B cell (primary cell): Measurements from ENCODE around the gene LMLN. TPM values are rescaled to one million over a fixed set of nuclear protein-coding genes. Genes with fewer than 3 reads are reported as not detected.

Experiments
- ATAC-seq: fragments of 200-7000 bp; cut with Tn5 transposase; one replicate; pipeline ENCODE4 v1.10.0; 2021; ENCODE audit warnings: low read depth, mild to moderate bottlenecking, moderate number of reproducible peaks, moderate library complexity
- CTCF ChIA-PET: fragments of 350-600 bp; sonication (Branson Sonifier 250); formaldehyde crosslinking; loops from one replicate; lab custom pipeline; 2021; ENCODE audit warnings: antibody characterized with exemption, inconsistent platforms; lab: Charles Lee
- POLR2A ChIA-PET: fragments of 350-600 bp; sonication (Branson Sonifier 250); formaldehyde crosslinking; loops from one replicate; lab custom pipeline; 2021; ENCODE audit warnings: antibody characterized with exemption; lab: Charles Lee
- DNase-seq: peaks from one replicate; pipeline ENCODE4 v3.0.0; 2013
- H2AFZ ChIP-seq: 2 replicates; pipeline ENCODE4 v1.6.1; 2012; ENCODE audit warnings: mild to moderate bottlenecking, low read depth, low read length; ENCODE audit not compliant: insufficient read depth, poor library complexity, severe bottlenecking
- H3K27ac ChIP-seq, 2 donors: 1 replicate in 1 of 2; 2 replicates in 1 of 2; pipeline ENCODE4 v1.5.1; 2012 to 2013; ENCODE audit warnings: low read length in 2 of 2, mild to moderate bottlenecking in 2 of 2, moderate library complexity in 1 of 2
- H3K27me3 ChIP-seq, 4 experiments: fragments of 200-600 bp in 1 of 4; sonication (generic) in 1 of 4; replicated peaks in 1 of 4; 1 replicate in 2 of 4; 2 replicates in 2 of 4; pipeline versions ENCODE4 v1.6.1 to v1.7.0; 2013 to 2016; ENCODE audit warnings: low read length in 3 of 4, mild to moderate bottlenecking in 2 of 4, mixed read lengths in 1 of 4, moderate library complexity in 1 of 4; ENCODE audit not compliant: insufficient read depth in 4 of 4, control insufficient read depth in 3 of 4; ENCODE audit errors: control extremely low read depth in 1 of 4
- H3K36me3 ChIP-seq, 2 experiments: replicated peaks in 1 of 2; 1 replicate in 1 of 2; 2 replicates in 1 of 2; pipeline versions ENCODE4 v1.6.1 to v1.7.1; 2013; ENCODE audit warnings: low read length in 1 of 2; ENCODE audit not compliant: insufficient read depth in 2 of 2, control insufficient read depth in 1 of 2; ENCODE audit errors: control extremely low read depth in 1 of 2, extremely low read depth in 1 of 2
- H3K4me1 ChIP-seq, 2 donors: fragments of 200-600 bp in 1 of 2; sonication (generic) in 1 of 2; 1 replicate in 1 of 2; 2 replicates in 1 of 2; pipeline versions ENCODE4 v1.5.1 to v1.6.1; 2013 to 2017; ENCODE audit warnings: low read length in 2 of 2; ENCODE audit not compliant: control insufficient read depth in 2 of 2, insufficient read depth in 2 of 2
- H3K4me2 ChIP-seq: replicated peaks from 2 replicates; pipeline ENCODE3; 2012; ENCODE audit warnings: mild to moderate bottlenecking, low read depth, low read length; ENCODE audit not compliant: poor library complexity, severe bottlenecking
- H3K4me3 ChIP-seq, 5 experiments: fragments of 200-600 bp in 1 of 5; sonication (generic) in 1 of 5; 1 replicate in 3 of 5; 2 replicates in 2 of 5; pipeline versions ENCODE4 v1.5.1 to v1.7.0; 2011 to 2016; ENCODE audit warnings: low read length in 4 of 5, mild to moderate bottlenecking in 4 of 5, low read depth in 2 of 5, control low read depth in 1 of 5, moderate library complexity in 1 of 5; ENCODE audit not compliant: insufficient read depth in 1 of 5; ENCODE audit errors: control extremely low read depth in 1 of 5, extremely low read depth in 1 of 5
- H3K79me2 ChIP-seq: fragments of 200-600 bp; sonication (generic); one replicate; pipeline ENCODE4 v1.6.0; 2016; ENCODE audit warnings: low read length; ENCODE audit not compliant: control insufficient read depth, insufficient read depth
- H3K9ac ChIP-seq: fragments of 200-600 bp; sonication (generic); 2 replicates; pipeline ENCODE4 v1.6.1; 2017; ENCODE audit warnings: mild to moderate bottlenecking, low read length, moderate library complexity
- H3K9me3 ChIP-seq, 3 donors: one replicate each; pipeline versions ENCODE4 v1.6.1 to v1.7.1; 2013; ENCODE audit warnings: low read length in 2 of 3; ENCODE audit not compliant: control insufficient read depth in 2 of 3, insufficient read depth in 1 of 3; ENCODE audit errors: control extremely low read depth in 1 of 3
- H4K20me1 ChIP-seq: 2 replicates; pipeline ENCODE4 v1.6.0; 2012; ENCODE audit warnings: mild to moderate bottlenecking, low read length; ENCODE audit not compliant: insufficient read depth, control insufficient read depth, poor library complexity, severe bottlenecking
- H3K27ac Mint-ChIP-seq: one replicate; pipeline ENCODE4 v1.8.0; 2021; ENCODE audit warnings: mixed read lengths
- H3K27me3 Mint-ChIP-seq: one replicate; pipeline ENCODE4 v1.8.0; 2021; ENCODE audit warnings: mixed read lengths
- H3K4me1 Mint-ChIP-seq: one replicate; pipeline ENCODE4 v1.8.0; 2021; ENCODE audit warnings: mixed read lengths
- H3K4me3 Mint-ChIP-seq: one replicate; pipeline ENCODE4 v1.8.0; 2021; ENCODE audit warnings: mixed read lengths
- H3K9me3 Mint-ChIP-seq: one replicate; pipeline ENCODE4 v1.8.0; 2022; ENCODE audit warnings: mixed read lengths; ENCODE audit not compliant: insufficient read depth
- EZH2 ChIP-seq: IDR thresholded peaks from 2 replicates; pipeline ENCODE4 v1.6.1; 2012; ENCODE audit warnings: borderline replicate concordance, low read depth, mild to moderate bottlenecking, moderate library complexity, low read length; ENCODE audit not compliant: insufficient read depth, poor library complexity, severe bottlenecking
- WGBS: methylation state at CpG from one replicate; pipeline ENCODE4 v1.1.5; 2013; ENCODE audit warnings: missing lambda C conversion rate; ENCODE audit not compliant: insufficient coverage; 5-methylcytosine and 5-hydroxymethylcytosine counted together
- intact Hi-C: fragments of 100-400 bp; cut with micrococcal nuclease; formaldehyde crosslinking; loops from one replicate; pipeline ENCODE4 v1.10.0; 2022
- polyA plus RNA-seq: library from polyadenylated mRNA; depleted of rRNA; stranded (reverse); fragments of >200 nt; gene quantifications from 2 replicates; pipeline ENCODE4 v1.2.3, GENCODE V29; 2012
- total RNA-seq, 2 donors: library from RNA; stranded (reverse); fragments of 120-200 nt in 1 of 2; gene quantifications; 1 replicate in 1 of 2; 2 replicates in 1 of 2; pipeline versions ENCODE4 v1.2.3 to v1.2.4, GENCODE V29; 2013 to 2022
- TF ChIP-seq, protein P1 (sequence below): fragments of 200-600 bp; IDR thresholded peaks from one replicate; pipeline ENCODE4 v1.8.0; 2022; ENCODE audit warnings: antibody characterized with exemption, mild to moderate bottlenecking

The LMLN gene
- total and polyA plus RNA-seq, 2 donors (not counting 1 experiment from before 2014, with no cell fraction given): 1.4 to 6.7 TPM

DNA sequence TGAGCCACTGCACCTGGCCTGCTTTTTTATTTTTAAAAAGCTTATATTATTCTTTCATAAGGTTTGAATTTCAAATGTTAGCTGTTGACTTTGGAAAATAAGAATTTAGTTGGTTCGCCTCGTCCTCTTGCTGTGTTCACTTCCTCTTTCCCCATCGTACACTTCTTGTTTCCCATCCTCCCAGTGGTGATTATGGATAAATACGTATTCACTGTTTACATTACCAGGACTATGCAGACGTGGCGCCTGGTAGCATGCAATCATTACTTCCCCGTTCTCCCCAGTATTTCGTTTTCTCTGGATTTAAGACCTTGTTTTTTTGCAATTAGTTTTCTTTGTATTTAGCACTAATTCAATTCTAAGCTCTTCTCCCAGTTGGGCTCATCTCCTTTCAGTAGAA, 70.1 kb downstream of the LMLN start:
- no peaks in the 10 kb centered on the region for H4K20me1 ChIP-seq
- intact Hi-C loops: no loop called here
- H3K4me2 ChIP-seq: no peak overlapping the region
- H3K4me1 Mint-ChIP-seq: no peaks in the 10 kb centered on the region
- H3K79me2 ChIP-seq: no peaks in the 10 kb centered on the region
- H3K27ac ChIP-seq: no peak overlapping the region
- ChIA-PET POLR2A (no interaction called here), CTCF (no interaction called here)
- H3K27me3 ChIP-seq: no peaks in the 10 kb centered on the region
- no peak overlapping the region for H2AFZ ChIP-seq
- no peak overlapping the region for H3K27ac Mint-ChIP-seq
- ATAC-seq (no peak), DNase-seq (no peak)
- no peaks in the 10 kb centered on the region for H3K36me3 ChIP-seq
- no peak overlapping the region for H3K4me3 Mint-ChIP-seq
- H3K9me3 ChIP-seq: no peaks in the 10 kb centered on the region
- WGBS: 70% methylated on average over 2 of the region's 8 CpGs
- no peak overlapping the region for H3K9ac ChIP-seq
- TF ChIP-seq, protein P1, sequence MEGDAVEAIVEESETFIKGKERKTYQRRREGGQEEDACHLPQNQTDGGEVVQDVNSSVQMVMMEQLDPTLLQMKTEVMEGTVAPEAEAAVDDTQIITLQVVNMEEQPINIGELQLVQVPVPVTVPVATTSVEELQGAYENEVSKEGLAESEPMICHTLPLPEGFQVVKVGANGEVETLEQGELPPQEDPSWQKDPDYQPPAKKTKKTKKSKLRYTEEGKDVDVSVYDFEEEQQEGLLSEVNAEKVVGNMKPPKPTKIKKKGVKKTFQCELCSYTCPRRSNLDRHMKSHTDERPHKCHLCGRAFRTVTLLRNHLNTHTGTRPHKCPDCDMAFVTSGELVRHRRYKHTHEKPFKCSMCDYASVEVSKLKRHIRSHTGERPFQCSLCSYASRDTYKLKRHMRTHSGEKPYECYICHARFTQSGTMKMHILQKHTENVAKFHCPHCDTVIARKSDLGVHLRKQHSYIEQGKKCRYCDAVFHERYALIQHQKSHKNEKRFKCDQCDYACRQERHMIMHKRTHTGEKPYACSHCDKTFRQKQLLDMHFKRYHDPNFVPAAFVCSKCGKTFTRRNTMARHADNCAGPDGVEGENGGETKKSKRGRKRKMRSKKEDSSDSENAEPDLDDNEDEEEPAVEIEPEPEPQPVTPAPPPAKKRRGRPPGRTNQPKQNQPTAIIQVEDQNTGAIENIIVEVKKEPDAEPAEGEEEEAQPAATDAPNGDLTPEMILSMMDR: no peak
- no peak for TF ChIP-seq EZH2
- H3K4me3 ChIP-seq: no peak overlapping the region
- no peaks in the 10 kb centered on the region for H3K27me3 Mint-ChIP-seq
- H3K9me3 Mint-ChIP-seq: no peaks in the 10 kb centered on the region
- no peaks in the 10 kb centered on the region for H3K4me1 ChIP-seq

DNA sequence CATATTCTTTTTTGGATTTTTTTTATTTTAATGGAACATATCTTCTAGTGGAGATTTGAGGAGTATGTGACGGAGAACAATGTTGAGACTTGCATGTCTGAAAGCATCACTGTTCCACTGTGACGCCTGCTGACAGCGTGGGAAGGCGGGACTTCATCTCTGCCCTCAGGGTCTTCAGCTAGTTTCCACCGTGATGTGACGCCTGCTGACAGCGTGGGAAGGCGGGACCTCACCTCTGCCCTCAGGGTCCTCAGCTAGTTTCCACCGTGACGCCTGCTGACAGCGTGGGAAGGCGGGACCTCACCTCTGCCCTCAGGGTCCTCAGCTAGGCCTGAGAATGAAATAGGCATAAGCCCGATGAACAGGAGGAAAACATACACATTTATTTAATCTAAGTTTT, 70.7 kb downstream of the LMLN start:
- no peaks in the 10 kb centered on the region for H3K27me3 ChIP-seq
- TF ChIP-seq, protein P1: no peak
- no peak for TF ChIP-seq EZH2
- H3K9me3 Mint-ChIP-seq: no peaks in the 10 kb centered on the region
- CTCF ChIA-PET: no interaction called here
- no peaks in the 10 kb centered on the region for H3K9me3 ChIP-seq
- ATAC-seq (no peak), DNase-seq (no peak)
- H3K4me3 Mint-ChIP-seq: no peak overlapping the region
- intact Hi-C loops: no loop called here
- H3K4me3 ChIP-seq: no peak overlapping the region
- no peaks in the 10 kb centered on the region for H3K27me3 Mint-ChIP-seq
- POLR2A ChIA-PET: no interaction called here
- H3K27ac ChIP-seq: no peak overlapping the region
- no peaks in the 10 kb centered on the region for H3K4me1 ChIP-seq
- no peak overlapping the region for H3K27ac Mint-ChIP-seq
- no peaks in the 10 kb centered on the region for H3K4me1 Mint-ChIP-seq
- no peak overlapping the region for H3K4me2 ChIP-seq
- H3K79me2 ChIP-seq: no peaks in the 10 kb centered on the region
- H4K20me1 ChIP-seq: no peaks in the 10 kb centered on the region
- no peak overlapping the region for H3K9ac ChIP-seq
- H3K36me3 ChIP-seq: no peaks in the 10 kb centered on the region
- WGBS: 98% methylated on average over 12 of the region's 13 CpGs
- no peak overlapping the region for H2AFZ ChIP-seq
